Stimulated activated CD4-positive, alpha-beta T cell treated with anti-CD3 and anti-CD28 coated beads, Interleukin-12 subunit alpha, Interleukin-12 subunit beta, amount 100 ng/mL, for 4 hours (primary cell): ENCODE data around the gene OXT.
"Not testable (repeated sequence)": the region's sequence is repeated elsewhere in the genome, so short reads cannot be mapped to it uniquely, and the experiment has no call there.

Experiments
- DNase-seq: peaks from one replicate; pipeline ENCODE4 v3.0.0-alpha.2; 2020

OXT gene

DNA sequence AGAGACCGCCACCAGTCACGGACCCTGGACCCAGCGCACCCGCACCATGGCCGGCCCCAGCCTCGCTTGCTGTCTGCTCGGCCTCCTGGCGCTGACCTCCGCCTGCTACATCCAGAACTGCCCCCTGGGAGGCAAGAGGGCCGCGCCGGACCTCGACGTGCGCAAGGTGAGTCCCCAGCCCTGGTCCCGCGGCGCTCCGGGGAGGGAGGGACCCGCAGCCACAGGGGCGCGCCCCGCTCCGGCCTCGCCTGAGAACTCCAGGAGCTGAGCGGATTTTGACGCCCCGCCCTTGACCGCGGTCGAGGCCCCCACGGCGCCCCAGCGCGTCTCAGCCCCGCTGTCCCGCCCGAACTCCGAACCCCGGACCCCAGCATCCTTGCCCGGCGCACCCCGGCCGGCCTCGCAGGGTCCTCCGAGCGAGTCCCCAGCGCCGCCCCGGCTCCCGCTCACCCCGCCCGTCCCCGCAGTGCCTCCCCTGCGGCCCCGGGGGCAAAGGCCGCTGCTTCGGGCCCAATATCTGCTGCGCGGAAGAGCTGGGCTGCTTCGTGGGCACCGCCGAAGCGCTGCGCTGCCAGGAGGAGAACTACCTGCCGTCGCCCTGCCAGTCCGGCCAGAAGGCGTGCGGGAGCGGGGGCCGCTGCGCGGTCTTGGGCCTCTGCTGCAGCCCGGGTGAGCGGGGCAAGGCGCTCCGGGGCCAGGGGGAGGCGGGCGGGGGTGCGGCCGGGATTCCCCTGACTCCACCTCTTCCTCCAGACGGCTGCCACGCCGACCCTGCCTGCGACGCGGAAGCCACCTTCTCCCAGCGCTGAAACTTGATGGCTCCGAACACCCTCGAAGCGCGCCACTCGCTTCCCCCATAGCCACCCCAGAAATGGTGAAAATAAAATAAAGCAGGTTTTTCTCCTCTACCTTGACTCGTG lies at the start of gene OXT:
Gene OXT (plus strand): TSS at position 11 of the 920 bp plus-strand sequence. CDS start 36 bp downstream, at position 47.
- peak; percentile 73 for DNase-seq

- DNase-seq: no peak
These were observed 49.6 kb upstream of the OXT start for GRCh38 chr20:3021777-3022176.

- not testable (repeated sequence) for DNase-seq
These were observed 48.6 kb upstream of the OXT start for GRCh38 chr20:3022559-3023490.

- no peak for DNase-seq
These were observed 43.4 kb upstream of the OXT start for GRCh38 chr20:3027987-3028386.

DNA sequence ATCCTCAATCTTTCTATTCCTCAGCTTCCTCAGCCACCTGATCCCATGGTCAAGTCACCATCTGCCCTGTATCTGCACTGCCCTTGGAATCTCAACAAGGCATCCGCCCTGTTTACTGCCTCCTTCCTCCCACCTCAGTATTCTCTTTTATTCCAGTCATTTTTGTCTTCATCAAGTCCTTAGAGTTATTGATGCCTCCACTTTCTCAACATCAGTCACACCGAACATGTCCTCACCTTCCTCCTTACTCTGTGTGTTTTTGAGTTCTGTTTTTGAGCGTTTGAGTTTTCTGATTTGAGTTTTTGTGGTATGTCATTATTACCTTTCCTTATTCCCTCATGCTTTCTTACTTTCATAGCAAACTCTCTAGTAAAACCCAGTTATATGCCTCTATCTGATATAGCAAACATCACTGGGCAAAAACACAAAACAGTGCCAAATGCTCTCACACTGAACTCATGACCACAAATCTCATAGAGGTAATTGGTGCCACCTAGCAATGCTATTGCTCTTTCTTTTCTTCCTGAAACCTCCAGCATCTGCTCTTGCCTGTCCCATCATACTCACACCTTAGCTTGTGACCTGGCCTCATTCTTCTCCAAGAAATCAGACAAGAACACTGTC lies 39.8 kb upstream of the OXT start:
- DNase-seq: no peak

DNA sequence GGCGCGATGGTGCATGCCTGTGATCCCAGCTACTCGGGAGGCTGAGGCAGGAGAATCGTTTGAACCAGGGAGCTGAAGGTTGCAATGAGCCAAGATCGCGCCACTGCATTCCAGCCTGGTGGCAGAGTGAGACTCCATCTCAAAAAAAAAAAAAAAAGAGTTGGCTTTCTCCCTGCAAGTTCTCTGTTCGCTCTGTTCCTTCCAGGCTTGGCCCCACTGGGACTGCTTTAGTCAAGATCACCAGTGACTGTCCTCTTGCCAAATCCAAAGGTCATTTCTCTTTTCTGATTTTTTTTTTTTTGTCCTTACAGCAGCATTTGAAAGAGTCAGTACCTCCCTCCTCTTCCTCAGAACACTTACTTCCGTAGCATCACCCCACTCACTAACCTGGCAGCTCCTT lies 38.8 kb upstream of the OXT start:
- no peak for DNase-seq

DNA sequence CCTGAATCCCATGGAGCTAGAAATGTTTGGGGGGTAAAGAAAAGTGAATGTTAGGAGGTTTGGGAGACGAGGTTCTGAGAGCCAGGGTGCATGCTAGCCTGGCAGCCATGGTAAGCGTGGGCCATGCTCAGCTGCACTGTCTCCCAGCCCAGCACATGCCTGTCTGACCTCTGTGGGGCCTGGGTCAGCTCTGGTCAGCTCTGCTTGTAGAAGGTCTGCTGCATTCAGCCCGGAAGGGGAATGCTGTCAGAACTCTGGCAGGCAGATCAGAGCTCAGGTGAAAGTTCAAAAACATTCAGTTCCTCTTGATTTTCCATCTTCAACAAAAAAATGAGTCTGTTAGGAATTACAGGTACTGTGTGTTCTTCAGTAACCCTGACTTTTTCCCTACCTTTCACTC lies 33.8 kb upstream of the OXT start:
- no peak for DNase-seq

DNA sequence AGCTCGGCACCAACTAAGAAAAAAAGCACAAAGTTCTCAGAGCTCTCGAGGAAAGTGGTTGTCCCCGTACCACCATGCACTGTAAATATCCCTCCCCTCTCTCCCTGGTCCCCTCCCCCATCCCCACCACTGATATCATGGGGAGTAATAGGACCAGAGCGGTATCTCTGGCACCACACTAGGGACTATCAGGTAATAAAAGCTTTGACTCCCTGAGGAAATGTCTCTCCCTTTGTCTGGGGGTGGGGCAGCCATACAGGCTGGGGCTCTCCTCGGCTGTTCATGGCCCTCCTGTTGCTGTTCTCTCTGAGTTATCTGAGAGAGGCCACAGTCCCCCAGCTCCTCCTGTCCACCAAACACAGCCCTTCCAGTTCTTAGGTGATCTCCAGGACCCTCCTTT lies 33.0 kb upstream of the OXT start:
- DNase-seq: no peak

- DNase-seq: no peak
These were observed 32.0 kb upstream of the OXT start for GRCh38 chr20:3039426-3039825.

DNA sequence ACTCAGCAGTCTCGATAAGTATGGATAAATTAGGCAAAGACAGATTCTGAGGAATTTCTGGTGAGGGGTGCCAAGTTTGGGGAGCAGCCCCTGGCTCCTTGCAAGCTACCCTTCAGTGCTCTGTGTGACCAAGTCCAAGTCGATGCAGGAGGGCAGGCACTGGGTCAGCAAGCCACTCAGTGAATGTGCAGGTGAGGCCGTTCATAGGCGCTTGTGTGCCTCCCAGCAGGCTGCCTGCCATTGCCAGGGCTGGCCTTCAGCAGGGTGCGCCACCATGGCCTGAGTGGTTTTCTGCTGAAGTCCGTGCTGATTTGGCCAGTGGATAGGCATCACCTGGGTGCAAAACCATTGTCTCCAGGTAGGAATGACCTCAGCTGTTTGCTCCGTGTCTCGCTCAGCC lies 31.3 kb upstream of the OXT start:
- no peak for DNase-seq

DNA sequence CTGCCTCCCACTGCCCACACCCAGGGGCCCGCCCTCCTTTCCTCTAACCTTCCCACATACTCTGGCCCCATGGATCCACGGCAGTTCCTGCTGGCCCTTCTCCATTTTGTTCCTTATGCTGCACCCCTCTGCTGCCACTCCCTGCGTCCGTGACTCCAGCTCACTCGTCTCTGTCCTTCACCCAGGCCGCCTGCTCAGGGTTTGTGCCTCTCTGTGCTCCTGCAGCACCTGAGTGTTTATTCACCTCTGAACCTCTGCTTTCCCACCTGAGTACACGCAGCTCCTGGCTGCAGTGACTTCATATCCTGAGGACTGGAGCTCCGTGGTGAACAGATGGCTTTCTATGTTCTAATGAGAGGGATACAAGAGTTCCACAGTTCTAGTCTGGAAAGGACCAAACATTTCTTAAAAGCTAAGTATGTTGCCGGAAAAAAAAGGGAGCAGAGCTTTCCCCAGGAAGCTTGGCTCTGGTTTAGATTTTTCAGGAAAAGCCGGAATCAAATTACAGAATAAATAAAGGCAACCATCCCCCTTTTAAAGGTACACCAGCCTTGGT lies 29.5 kb upstream of the OXT start:
- DNase-seq: no peak

GRCh38 chr20:3042625-3043024 lies 28.8 kb upstream of the OXT start:
- no peak for DNase-seq

- no peak for DNase-seq
These were observed 28.1 kb upstream of the OXT start, which contains the start of gene GNRH2 for GRCh38 chr20:3043322-3043721. Gene GNRH2, plus strand, starts transcription at chr20:3043622. Its CDS starts 793 bp downstream, at chr20:3044415.

DNA sequence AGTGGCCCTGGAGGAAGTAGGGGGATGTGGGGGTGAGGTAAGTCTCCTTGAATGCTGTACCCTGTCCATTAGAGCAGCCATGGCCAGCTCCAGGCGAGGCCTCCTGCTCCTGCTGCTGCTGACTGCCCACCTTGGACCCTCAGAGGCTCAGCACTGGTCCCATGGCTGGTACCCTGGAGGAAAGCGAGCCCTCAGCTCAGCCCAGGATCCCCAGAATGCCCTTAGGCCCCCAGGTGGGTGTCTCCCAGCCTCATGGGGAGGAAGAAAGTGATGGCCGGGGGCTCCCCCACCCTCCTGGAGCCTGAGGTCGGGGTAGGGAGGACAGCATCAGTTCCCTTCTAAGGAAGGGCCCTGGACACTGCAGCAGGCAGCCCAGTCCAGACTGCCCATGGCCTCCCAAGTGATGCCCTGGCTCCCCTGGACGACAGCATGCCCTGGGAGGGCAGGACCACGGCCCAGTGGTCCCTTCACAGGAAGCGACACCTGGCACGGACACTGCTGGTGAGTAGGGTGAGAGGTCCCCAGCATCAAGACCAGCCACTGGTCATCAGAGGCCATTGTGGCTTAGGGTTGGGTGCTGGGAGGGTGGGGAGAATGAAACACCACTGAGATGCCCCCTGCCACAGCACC lies 27.0 kb upstream of the OXT start:
- DNase-seq: no peak

- peak; percentile 55 for DNase-seq
These were observed 26.2 kb upstream of the OXT start for GRCh38 chr20:3045042-3045815.

DNA sequence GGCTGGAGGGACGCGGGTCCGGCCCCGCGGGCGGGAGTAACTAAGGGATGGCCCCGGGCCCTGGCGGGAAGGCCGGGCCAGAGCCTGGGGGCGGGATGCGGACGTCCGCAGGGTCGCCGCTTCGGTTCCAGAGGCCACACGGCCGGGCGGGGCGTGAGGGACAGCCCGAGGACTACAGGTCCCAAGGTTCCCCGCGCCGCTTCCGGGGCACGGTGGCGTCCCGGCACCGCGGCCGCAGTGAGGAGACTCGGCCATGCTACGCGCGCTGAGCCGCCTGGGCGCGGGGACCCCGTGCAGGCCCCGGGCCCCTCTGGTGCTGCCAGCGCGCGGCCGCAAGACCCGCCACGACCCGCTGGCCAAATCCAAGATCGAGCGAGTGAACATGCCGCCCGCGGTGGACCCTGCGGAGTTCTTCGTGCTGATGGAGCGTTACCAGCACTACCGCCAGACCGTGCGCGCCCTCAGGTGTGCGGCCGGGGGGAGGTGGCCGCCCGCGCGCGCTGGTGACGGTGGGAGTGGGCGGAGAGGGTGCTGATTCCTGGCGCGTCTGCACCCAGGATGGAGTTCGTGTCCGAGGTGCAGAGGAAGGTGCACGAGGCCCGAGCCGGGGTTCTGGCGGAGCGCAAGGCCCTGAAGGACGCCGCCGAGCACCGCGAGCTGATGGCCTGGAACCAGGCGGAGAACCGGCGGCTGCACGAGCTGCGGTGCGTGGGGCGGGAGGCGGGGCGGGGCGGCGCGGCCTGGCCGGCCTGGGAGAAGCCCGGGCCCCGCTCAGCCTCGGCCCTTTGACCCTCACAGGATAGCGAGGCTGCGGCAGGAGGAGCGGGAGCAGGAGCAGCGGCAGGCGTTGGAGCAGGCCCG lies 25.4 kb upstream of the OXT start, which contains the start of gene MRPS26:
Gene MRPS26 (plus strand): TSS at position 237 of the 861 bp plus-strand sequence. CDS start 17 bp downstream, at position 254.
- peak; percentile 81 for DNase-seq

DNA sequence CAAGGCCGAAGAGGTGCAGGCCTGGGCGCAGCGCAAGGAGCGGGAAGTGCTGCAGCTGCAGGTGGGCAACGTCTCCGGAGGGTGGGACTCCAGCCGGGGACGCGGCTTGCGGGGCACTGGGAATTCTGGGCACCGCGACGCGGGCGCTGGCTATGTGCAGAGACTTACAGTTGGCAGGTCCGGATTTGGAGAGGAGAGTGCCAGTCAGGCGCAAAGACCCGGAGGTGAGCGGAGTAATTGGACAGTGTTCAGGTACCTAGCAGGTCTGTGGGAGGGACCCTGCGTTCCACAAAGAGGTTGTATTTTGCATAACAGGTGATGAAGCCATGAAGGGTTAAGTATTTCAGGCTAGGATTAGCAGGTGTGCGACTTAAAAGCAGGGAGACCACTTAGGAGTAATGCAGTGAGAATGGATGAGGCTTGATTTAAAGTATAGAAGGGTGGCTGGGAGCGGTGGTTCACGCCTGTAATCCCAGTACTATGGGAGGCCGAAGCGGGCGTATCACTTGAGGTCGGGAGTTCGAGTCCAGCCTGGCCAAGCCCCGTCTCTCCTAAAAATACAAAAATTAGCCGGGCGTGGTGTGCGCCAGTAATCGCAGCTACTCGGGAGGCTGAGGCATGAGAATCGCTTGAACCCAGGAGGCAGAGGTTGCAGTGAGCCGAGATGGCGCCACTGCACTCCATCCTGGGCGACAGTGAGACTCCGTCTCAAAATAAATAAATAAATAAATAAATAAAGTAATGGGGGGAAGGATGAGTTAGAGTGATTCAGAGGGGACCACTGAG lies 24.6 kb upstream of the OXT start:
- no peak for DNase-seq

GRCh38 chr20:3047486-3048419 lies 23.7 kb upstream of the OXT start:
- no peak for DNase-seq
